ENCODE data around the gene L3MBTL2.
A peak's percentile ranks its signal among the peaks of the same experiment; 100 is the strongest.

The L3MBTL2 gene

DNA sequence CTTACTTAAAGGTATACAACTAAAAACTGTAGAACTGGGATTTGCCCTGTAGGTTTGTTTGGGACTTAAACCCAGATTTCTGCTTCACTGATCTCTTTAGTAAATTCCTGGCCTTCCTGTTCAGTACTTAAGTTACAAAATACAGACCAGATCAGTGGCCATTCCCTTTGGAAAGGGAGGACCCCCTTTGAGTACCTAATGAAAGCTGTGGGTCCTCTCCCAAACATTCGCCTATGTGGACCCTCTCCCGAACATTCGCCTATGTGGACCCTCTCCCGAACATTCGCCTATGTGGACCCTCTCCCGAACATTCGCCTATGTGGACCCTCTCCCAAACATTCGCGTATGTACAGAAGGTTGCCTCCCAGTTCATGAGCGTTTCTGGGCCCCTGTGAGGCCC, 10.3 kb downstream of the L3MBTL2 start:
- DNase-seq (ENCODE audit: low spot score), result no peak

DNA sequence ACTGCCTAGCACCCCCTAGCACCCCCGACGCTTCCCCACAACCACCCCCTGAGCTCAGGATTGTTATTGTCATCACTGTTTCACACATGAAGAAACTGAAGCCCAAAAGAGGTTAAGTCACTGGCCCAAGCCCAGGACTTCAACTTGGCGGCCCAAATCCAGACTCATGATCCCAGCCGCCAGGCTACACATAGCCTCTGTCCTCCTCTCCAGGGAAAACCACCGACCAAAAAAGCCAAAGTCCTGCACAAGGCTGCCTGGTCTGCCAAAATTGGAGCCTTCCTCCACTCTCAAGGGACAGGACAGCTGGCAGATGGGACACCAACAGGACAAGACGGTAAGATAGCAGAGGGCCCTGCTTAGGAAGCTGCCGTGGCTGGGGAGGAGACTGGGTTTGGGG, 10.8 kb downstream of the L3MBTL2 start:
- no peak for DNase-seq (ENCODE audit: low spot score)

GRCh38 chr22:41216984-41217383, 11.9 kb downstream of the L3MBTL2 start:
- DNase-seq (ENCODE audit: low spot score), result peak; percentile 11

DNA sequence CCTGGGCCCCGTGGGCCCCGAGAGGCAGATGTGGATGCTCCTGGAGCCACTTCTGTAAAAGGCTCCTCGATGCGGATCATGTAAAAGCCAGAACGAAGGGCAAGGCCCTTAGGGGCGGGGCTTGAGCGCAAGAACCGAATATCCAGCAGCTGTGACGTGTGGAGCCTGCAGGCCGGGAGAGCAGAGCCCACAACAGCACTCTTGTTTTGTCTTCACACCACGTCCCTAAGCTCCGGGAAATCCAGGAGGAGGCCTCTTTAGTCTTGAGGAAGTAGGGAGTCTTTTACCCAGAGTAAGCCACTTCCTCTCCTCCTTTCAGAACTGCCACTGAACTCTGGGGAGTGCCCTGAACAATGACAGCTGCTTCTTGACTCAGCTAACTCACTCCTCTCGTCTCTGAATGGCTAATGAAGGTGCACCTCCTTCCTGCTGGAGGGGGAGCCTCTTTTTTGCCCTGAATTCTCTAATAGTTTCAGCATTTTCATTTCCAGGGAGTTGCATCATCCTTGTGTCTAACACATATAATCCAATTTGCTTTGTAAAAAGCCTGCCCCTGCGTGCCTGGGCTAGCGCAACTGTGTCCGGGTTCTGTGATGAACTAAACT, 12.5 kb downstream of the L3MBTL2 start:
- DNase-seq (ENCODE audit: low spot score), result peak; percentile 45

GRCh38 chr22:41222846-41223507, 17.9 kb downstream of the L3MBTL2 start:
- DNase-seq (ENCODE audit: low spot score), result peak; percentile 2

DNA sequence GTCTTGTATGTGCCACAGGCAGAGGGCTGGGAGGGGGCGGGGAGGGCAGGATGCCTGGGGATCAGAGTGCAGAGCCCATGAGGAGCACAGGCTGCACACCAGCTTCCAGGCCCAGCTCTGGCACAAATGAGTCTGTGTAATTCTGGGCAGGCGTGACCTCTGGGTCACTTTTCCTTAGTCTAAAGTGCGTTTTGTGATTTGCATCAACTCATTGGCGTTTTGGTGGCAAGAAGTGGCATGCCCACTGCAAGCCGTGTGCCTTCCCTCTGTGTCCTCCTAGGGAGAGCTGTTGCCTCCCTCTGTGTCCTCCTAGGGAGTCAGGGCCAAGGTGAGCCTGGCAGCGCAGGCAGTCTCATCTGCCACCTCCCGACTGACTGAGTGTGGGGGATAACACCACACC, 18.4 kb downstream of the L3MBTL2 start:
- DNase-seq (ENCODE audit: low spot score), result peak; percentile 3

- DNase-seq (ENCODE audit: low spot score), result peak; percentile 4
Observed at GRCh38 chr22:41226723-41227655, 21.9 kb downstream of the L3MBTL2 start.

- no peak for DNase-seq (ENCODE audit: low spot score)
Observed at GRCh38 chr22:41229215-41229614, 24.1 kb downstream of the L3MBTL2 start.

DNA sequence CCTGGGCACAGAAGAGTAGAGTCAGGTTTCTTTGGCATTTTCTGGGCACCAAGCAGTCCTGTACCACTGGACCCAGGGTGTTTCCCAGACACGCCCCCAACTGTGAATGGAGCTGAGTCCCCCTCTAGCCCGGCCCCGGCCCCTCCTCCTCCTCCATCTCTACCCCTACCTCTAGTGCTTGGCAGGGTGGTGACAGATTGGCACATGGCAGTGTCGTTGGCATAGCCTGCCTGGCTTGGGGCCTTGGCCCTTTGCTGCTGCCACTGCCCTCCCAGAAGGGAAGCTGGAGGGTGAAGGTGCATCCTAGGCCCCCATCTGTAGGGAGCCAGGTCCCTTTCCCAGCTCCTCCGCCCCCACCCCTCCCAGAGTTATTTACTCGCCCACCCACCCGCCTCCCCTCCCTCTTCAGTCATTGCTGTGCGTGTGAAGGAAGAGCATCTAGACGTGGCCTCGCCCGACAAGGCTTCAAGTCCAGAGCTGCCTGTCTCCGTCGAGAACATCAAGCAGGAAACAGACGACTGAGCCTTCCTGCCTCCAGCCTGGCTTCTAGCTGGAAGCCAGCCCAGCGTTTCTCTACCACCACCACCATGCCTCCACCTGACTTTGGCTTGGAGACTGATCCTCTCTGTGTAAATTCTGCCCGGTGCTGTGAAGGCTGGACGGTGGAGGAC, 24.8 kb downstream of the L3MBTL2 start:
- peak; percentile 9 for DNase-seq (ENCODE audit: low spot score)

- no peak for DNase-seq (ENCODE audit: low spot score)
Observed at GRCh38 chr22:41230401-41230785, 25.3 kb downstream of the L3MBTL2 start.

- no peak for DNase-seq (ENCODE audit: low spot score)
Observed at GRCh38 chr22:41231369-41231768, 26.3 kb downstream of the L3MBTL2 start.

- DNase-seq (ENCODE audit: low spot score), result no peak
Observed at GRCh38 chr22:41234815-41235695, 29.9 kb downstream of the L3MBTL2 start.

DNA sequence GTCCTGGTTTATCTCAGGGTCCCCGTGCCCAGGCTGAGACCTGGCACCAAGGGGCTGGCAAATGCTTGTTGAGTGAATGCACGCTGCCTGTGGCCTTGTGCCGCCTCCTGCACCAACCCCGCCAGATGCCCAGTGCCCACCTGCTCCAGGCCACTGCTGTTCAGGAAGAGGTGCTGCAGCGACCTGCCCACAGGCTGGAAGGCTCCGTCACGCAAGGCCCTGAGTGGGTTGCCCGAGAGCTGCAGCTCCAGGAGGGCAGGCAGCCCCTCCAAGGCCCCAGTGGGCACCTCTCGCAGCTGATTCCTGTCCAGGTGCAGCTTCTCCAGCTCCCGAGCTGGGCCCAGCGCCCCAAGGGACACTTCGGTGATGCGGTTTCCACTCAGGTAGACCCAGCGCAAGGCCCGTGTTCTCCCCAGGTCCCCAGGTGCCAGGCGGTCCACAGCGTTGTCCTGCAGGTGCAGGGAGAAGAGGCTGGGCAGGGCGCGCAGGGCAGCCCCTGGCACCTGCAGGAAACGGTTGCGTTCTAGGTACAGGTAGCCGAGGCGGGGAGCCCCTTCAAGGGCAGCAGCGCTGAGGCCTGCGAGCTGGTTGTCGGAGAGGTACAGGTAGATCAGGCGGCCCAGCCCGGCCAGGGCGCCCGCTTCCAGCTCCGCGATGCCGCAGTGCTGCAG, 32.1 kb downstream of the L3MBTL2 start:
- no peak for DNase-seq (ENCODE audit: low spot score)

DNA sequence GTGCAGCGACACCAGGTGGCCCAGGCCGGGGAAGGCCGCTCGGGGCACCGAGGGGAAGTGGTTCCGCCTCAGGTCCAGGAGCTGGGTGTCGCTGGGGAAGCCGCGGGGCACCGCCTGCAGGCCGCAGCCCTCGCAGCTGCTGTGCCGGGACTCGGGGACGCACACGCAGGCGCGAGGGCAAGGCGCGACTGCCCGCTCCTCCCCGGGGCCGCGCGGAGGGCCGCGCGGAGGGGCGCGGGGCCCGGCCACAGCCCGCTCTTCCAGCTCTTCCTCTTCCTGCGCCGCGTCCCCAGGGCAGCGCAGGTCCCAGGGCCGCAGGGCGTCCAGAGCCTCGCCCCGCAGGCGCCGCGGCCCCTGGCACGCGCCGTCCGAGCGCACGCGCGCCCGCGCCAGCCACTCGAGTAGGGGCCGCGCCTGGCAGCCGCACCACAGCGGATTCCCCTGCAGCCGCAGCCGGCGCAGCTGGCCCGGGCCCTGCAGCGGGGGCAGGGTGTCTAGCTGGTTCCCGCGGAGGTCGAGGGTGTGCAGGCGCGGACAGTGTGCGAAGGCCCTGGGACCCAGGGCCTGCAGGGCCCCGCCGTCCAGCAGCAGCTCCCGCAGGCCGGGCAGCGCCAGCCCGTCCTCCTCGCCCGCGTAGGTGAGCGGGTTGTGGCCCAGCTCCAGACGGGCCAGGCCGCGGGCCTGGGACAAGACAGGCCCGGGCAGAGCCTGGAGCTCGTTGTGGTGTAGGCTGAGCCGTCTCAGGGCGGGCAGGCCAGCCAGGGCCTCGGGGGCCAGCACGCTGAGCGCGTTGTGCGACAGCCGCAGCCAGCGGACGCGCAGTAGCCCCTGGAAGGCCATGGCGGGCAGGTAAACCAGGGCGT, 32.8 kb downstream of the L3MBTL2 start:
- DNase-seq (ENCODE audit: low spot score), result peak; percentile 94

- peak; percentile 53 for DNase-seq (ENCODE audit: low spot score)
Observed at GRCh38 chr22:41238570-41239442, 33.7 kb downstream of the L3MBTL2 start.

DNA sequence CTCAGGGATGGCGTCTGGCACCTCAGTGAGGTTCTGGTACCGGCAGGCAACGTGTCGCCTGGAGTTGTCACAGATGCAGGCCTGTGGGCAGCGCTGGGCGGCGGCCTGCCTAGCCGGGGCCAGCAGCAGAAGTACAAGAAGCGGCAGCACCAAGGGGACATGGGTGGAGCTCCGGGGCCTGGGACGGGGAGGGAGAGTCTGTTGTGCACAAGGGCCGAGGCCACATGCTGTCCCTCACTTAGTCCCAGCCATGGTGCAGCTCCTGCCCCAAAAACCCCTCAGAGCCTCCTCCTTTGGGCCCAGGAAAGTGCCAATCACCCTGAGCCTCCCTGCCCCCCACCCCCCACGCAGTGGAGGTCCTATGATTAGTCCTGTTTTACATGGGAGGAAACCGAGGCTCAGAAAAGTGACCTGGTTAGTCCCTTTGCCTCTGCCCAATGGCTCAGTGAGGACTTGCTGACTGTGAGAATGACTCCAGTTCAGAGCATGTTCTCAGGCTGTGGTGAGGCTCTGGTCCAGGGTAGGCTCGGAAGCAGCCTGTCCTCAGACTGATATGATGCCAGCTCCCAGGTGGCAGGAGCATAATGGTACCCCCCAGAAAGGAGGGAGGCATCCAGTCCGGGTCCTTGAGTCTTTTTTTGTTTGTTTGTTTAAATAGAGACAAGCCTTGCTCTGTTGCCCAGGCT, 34.5 kb downstream of the L3MBTL2 start:
- DNase-seq (ENCODE audit: low spot score), result no peak

GRCh38 chr22:41240377-41241132, 35.4 kb downstream of the L3MBTL2 start, which contains the start of gene CHADL:
Gene CHADL, minus strand, starts transcription at chr22:41240931. Its CDS starts 50 bp downstream, at chr22:41240881.
- no peak for DNase-seq (ENCODE audit: low spot score)

Measured in iPS-NIHi11 (cell line).